Liver (tissue), 9 donors: ENCODE data around the gene NDUFS3. TPM values are rescaled to one million over a fixed set of nuclear protein-coding genes. Genes with fewer than 3 reads are reported as not detected.

Source experiments
- DNase-seq: peaks from one replicate; pipeline ENCODE4 v3.0.0-alpha.2; 2017; ENCODE audit warnings: low spot score
- H3K27ac ChIP-seq, 2 donors: one replicate each; pipeline ENCODE4 v1.7.0; 2013; ENCODE audit warnings: inconsistent platforms in 2 of 2, low read length in 2 of 2, control low read depth in 1 of 2, low read depth in 1 of 2, mild to moderate bottlenecking in 1 of 2
- H3K27me3 ChIP-seq, 4 donors: one replicate each; pipeline versions ENCODE4 v1.6.1 to v1.7.0; 2013; ENCODE audit warnings: low read length in 3 of 4, inconsistent platforms in 1 of 4, mild to moderate bottlenecking in 1 of 4, moderate library complexity in 1 of 4; ENCODE audit not compliant: control insufficient read depth in 4 of 4, insufficient read depth in 4 of 4
- H3K36me3 ChIP-seq, 4 donors: one replicate each; pipeline versions ENCODE4 v1.6.1 to v1.7.0; 2013; ENCODE audit warnings: low read length in 3 of 4, mild to moderate bottlenecking in 3 of 4, low read depth in 1 of 4, moderate library complexity in 1 of 4; ENCODE audit not compliant: control insufficient read depth in 4 of 4, insufficient read depth in 3 of 4
- H3K4me1 ChIP-seq, 4 donors: one replicate each; pipeline versions ENCODE4 v1.6.1 to v1.7.0; 2013; ENCODE audit warnings: low read length in 3 of 4, mild to moderate bottlenecking in 3 of 4, moderate library complexity in 1 of 4; ENCODE audit not compliant: control insufficient read depth in 4 of 4, insufficient read depth in 4 of 4
- H3K4me3 ChIP-seq, 3 donors: one replicate each; pipeline versions ENCODE4 v1.6.1 to v1.7.0; 2013; ENCODE audit warnings: low read length in 3 of 3, control low read depth in 1 of 3, low read depth in 1 of 3, mild to moderate bottlenecking in 1 of 3
- H3K9ac ChIP-seq, 2 donors: one replicate each; pipeline ENCODE4 v1.7.0; 2013; ENCODE audit warnings: low read length in 2 of 2, mild to moderate bottlenecking in 2 of 2, moderate library complexity in 2 of 2, control low read depth in 1 of 2, low read depth in 1 of 2
- H3K9me3 ChIP-seq, 4 donors: one replicate each; pipeline versions ENCODE4 v1.6.1 to v1.7.0; 2013; ENCODE audit warnings: low read length in 3 of 4; ENCODE audit not compliant: control insufficient read depth in 4 of 4
- ATF3 ChIP-seq: IDR thresholded peaks from 2 replicates; pipeline ENCODE4 v1.6.1; 2016; ENCODE audit warnings: antibody characterized with exemption
- CTCF ChIP-seq: fragments of 150-350 bp; IDR thresholded peaks from 2 replicates; pipeline ENCODE4 v1.5.1; 2017; ENCODE audit warnings: improper control_type of control experiment, low read depth, low read length; ENCODE audit not compliant: missing input control
- EGR1 ChIP-seq, 2 donors: IDR thresholded peaks; 2 replicates each; pipeline ENCODE4 v1.6.1; 2016 to 2018; ENCODE audit warnings: antibody characterized with exemption in 2 of 2, low read depth in 2 of 2
- FOXA1 ChIP-seq: IDR thresholded peaks from 2 replicates; pipeline ENCODE4 v1.6.1; 2016; ENCODE audit warnings: antibody characterized with exemption
- FOXA2 ChIP-seq: IDR thresholded peaks from 2 replicates; pipeline ENCODE4 v1.6.1; 2016; ENCODE audit warnings: antibody characterized with exemption
- GABPA ChIP-seq, 2 donors: IDR thresholded peaks in 1 of 2; conservative IDR thresholded peaks in 1 of 2; 2 replicates each; pipeline ENCODE4 v1.6.1; 2016; ENCODE audit warnings: antibody characterized with exemption in 2 of 2, mild to moderate bottlenecking in 1 of 2, moderate library complexity in 1 of 2
- HNF4A ChIP-seq, 2 donors: conservative IDR thresholded peaks; 2 replicates each; pipeline ENCODE4 v1.6.1; 2016; ENCODE audit warnings: antibody characterized with exemption in 2 of 2, mild to moderate bottlenecking in 2 of 2
- HNF4G ChIP-seq: IDR thresholded peaks from 2 replicates; pipeline ENCODE4 v1.6.1; 2016; ENCODE audit warnings: antibody characterized with exemption
- JUND ChIP-seq, 2 donors: IDR thresholded peaks; 2 replicates each; pipeline ENCODE4 v1.6.1; 2016; ENCODE audit warnings: antibody characterized with exemption in 2 of 2
- MAX ChIP-seq: IDR thresholded peaks from 2 replicates; pipeline ENCODE4 v1.6.1; 2016; ENCODE audit warnings: antibody characterized with exemption
- NR2F2 ChIP-seq: IDR thresholded peaks from 2 replicates; pipeline ENCODE4 v1.6.1; 2016; ENCODE audit warnings: antibody characterized with exemption
- RAD21 ChIP-seq, 2 donors: IDR thresholded peaks; 2 replicates each; pipeline ENCODE4 v1.6.1; 2016; ENCODE audit warnings: antibody characterized with exemption in 2 of 2, mild to moderate bottlenecking in 2 of 2
- REST ChIP-seq: IDR thresholded peaks from 2 replicates; pipeline ENCODE4 v1.6.1; 2016; ENCODE audit warnings: antibody characterized with exemption, mild to moderate bottlenecking
- RXRA ChIP-seq, 2 donors: IDR thresholded peaks; 2 replicates each; pipeline ENCODE4 v1.6.1; 2017 to 2018; ENCODE audit warnings: antibody characterized with exemption in 2 of 2, mild to moderate bottlenecking in 1 of 2
- SP1 ChIP-seq: IDR thresholded peaks from 2 replicates; pipeline ENCODE4 v1.6.1; 2018; ENCODE audit warnings: antibody characterized with exemption, mild to moderate bottlenecking
- TAF1 ChIP-seq: conservative IDR thresholded peaks from 2 replicates; pipeline ENCODE4 v1.6.1; 2016; ENCODE audit warnings: antibody characterized with exemption, mild to moderate bottlenecking
- YY1 ChIP-seq: IDR thresholded peaks from 2 replicates; pipeline ENCODE4 v1.6.1; 2016; ENCODE audit warnings: antibody characterized with exemption, mild to moderate bottlenecking
- WGBS: extraction: QIAGEN DNeasy Blood & Tissue Kit; methylation state at CpG from one replicate; pipeline ENCODE4 v1.1.7; 2013; 5-methylcytosine and 5-hydroxymethylcytosine counted together
- polyA plus RNA-seq, 2 donors: library from polyadenylated mRNA; stranded (reverse) in 1 of 2; unstranded in 1 of 2; fragments of 200-250 nt in 1 of 2; fragments of >200 nt in 1 of 2; fragmentation: Nextera tagmentation in 1 of 2; extraction: Ambion mirVana in 1 of 2; gene quantifications; one replicate each; pipeline versions ENCODE4 v1.2.1 to v1.2.3, GENCODE V29; 2013 to 2015
- total RNA-seq, 2 donors: library from RNA; depleted of rRNA; stranded (reverse); fragments of >200 nt; gene quantifications; one replicate each; pipeline ENCODE4 v1.2.3, GENCODE V29; 2014
- TF ChIP-seq, protein P1 (sequence below): IDR thresholded peaks from 2 replicates; pipeline ENCODE4 v1.6.1; 2016; ENCODE audit warnings: antibody characterized with exemption
- donor health status: healthy.
- donor health status: healthy.
- donor health status: healthy.
- donor health status: healthy.
- donor health status: healthy.

The NDUFS3 gene
- total and polyA plus RNA-seq, 4 donors: 43.8 to 101 (median 67.8) TPM

DNA sequence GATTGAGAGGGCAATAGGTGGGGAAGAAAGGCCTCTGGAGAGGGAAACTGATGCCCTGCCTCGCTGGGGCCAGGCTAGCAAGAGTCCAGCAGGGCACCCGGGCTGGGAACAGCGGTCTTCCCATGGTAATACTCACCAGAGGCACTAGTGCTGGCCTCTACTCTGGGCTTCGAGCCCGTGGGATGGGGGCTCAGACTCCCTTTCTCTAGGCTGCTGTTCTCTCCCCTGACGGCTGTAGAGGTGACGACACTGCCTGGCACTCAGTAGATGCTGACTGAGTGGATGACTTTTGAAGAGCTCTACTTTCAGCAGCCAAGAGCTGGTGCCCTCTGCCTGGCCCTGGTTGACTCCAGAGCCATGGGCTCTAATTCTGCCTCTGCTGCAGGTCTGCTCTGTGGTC, 16.2 kb downstream of the NDUFS3 start:
- WGBS: 60% methylated on average over 7 of the region's 7 CpGs
- H3K27me3 ChIP-seq: peaks cover 0 to 7% (median 2%) of the 10 kb centered on the region in 4 donors

More for the DNA sequence above, 16.2 kb downstream of the NDUFS3 start:
- no peak for DNase-seq
- Histone ChIP-seq H3K4me3 (no peak overlapping the region), H3K9me3 (peaks cover 0 to 4% (median under 1%) of the 10 kb centered on the region in 4 donors), H3K27ac (no peak overlapping the region), H3K9ac (no peak overlapping the region), H3K4me1 (peaks cover 0 to 6% (median 2%) of the 10 kb centered on the region in 4 donors), H3K36me3 (no peaks in the 10 kb centered on the region)
- TF ChIP-seq SP1 (no peak), HNF4A (conservative IDR thresholded peaks at IDR 0.05) (no peak), RAD21 (IDR thresholded peaks at IDR 0.05) (no peak), ATF3 (no peak), FOXA1 (no peak), YY1 (no peak), FOXA2 (no peak), NR2F2 (no peak), REST (no peak), CTCF (no peak), GABPA (IDR thresholded peaks at IDR 0.05 in 1 of 2, conservative IDR thresholded peaks at IDR 0.05 in 1 of 2) (no peak), TAF1 (no peak), MAX (no peak), EGR1 (IDR thresholded peaks at IDR 0.05; ENCODE audit: low read depth in 2 of 2) (no peak), HNF4G (no peak), RXRA (IDR thresholded peaks at IDR 0.05) (no peak), JUND (IDR thresholded peaks at IDR 0.05) (no peak)
- TF ChIP-seq, protein P1, sequence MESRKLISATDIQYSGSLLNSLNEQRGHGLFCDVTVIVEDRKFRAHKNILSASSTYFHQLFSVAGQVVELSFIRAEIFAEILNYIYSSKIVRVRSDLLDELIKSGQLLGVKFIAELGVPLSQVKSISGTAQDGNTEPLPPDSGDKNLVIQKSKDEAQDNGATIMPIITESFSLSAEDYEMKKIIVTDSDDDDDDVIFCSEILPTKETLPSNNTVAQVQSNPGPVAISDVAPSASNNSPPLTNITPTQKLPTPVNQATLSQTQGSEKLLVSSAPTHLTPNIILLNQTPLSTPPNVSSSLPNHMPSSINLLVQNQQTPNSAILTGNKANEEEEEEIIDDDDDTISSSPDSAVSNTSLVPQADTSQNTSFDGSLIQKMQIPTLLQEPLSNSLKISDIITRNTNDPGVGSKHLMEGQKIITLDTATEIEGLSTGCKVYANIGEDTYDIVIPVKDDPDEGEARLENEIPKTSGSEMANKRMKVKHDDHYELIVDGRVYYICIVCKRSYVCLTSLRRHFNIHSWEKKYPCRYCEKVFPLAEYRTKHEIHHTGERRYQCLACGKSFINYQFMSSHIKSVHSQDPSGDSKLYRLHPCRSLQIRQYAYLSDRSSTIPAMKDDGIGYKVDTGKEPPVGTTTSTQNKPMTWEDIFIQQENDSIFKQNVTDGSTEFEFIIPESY: no peak
